ENCODE data around the gene CD2.

Gene CD2

GRCh38 chr1:116754198-116754977 lies at the start of gene CD2:
TSS of gene CD2 (plus strand) at chr1:116754430. CDS start at chr1:116754493, 63 bp downstream.
- DNase-seq (ENCODE audit: low read depth), result no peak

GRCh38 chr1:116706123-116706522 lies 48.1 kb upstream of the CD2 start:
- no peak for DNase-seq (ENCODE audit: low read depth)

- no peak for DNase-seq (ENCODE audit: low read depth)
These were observed 47.4 kb upstream of the CD2 start for GRCh38 chr1:116706841-116707240.

- no peak for DNase-seq (ENCODE audit: low read depth)
These were observed 45.9 kb upstream of the CD2 start for GRCh38 chr1:116708255-116708900.

GRCh38 chr1:116709666-116710167 lies 44.5 kb upstream of the CD2 start:
- no peak for DNase-seq (ENCODE audit: low read depth)

- DNase-seq (ENCODE audit: low read depth), result no peak
These were observed 43.6 kb upstream of the CD2 start for GRCh38 chr1:116710420-116711262.

GRCh38 chr1:116711263-116711840 lies 42.9 kb upstream of the CD2 start:
- DNase-seq (ENCODE audit: low read depth), result no peak

GRCh38 chr1:116712510-116712909 lies 41.7 kb upstream of the CD2 start:
- DNase-seq (ENCODE audit: low read depth), result no peak

GRCh38 chr1:116713474-116713873 lies 40.8 kb upstream of the CD2 start:
- DNase-seq (ENCODE audit: low read depth), result no peak

- no peak for DNase-seq (ENCODE audit: low read depth)
These were observed 37.8 kb upstream of the CD2 start for GRCh38 chr1:116716391-116716790.

- DNase-seq (ENCODE audit: low read depth), result no peak
These were observed 36.9 kb upstream of the CD2 start for GRCh38 chr1:116717318-116717717.

GRCh38 chr1:116720364-116721038 lies 33.7 kb upstream of the CD2 start:
- DNase-seq (ENCODE audit: low read depth), result no peak

- no peak for DNase-seq (ENCODE audit: low read depth)
These were observed 33.2 kb upstream of the CD2 start for GRCh38 chr1:116721039-116721405.

GRCh38 chr1:116721451-116722007 lies 32.7 kb upstream of the CD2 start:
- no peak for DNase-seq (ENCODE audit: low read depth)

GRCh38 chr1:116722016-116722838 lies 32.0 kb upstream of the CD2 start:
- no peak for DNase-seq (ENCODE audit: low read depth)

- DNase-seq (ENCODE audit: low read depth), result peak; percentile 34
These were observed 29.4 kb upstream of the CD2 start for GRCh38 chr1:116724765-116725375.

GRCh38 chr1:116725798-116726197 lies 28.4 kb upstream of the CD2 start:
- DNase-seq (ENCODE audit: low read depth), result no peak

GRCh38 chr1:116726872-116727820 lies 27.1 kb upstream of the CD2 start:
- DNase-seq (ENCODE audit: low read depth), result no peak

- DNase-seq (ENCODE audit: low read depth), result no peak
These were observed 22.8 kb upstream of the CD2 start for GRCh38 chr1:116731439-116731838.

Data from CMK (cell line).